Measurements from ENCODE around the gene IMMP1L.

DNA sequence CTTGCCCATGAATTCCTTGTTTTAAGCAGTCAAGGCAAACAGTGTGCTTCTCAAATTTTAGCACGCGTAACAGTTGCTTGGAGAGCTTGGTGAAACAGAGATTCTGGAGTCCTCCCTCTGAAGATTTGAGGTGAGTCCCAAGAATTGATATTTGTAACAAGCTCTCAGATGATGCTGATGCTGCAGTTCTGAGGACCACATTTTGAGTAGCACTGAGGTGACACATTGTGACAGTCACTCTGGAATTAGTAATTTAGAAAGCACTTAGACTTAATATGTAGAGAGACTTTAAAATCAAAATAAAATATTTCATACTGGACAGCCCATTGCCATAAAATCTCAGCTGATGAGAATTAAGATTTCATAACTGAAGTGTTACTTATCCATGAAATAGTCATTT lies 101.2 kb downstream of the IMMP1L start:
- TF ChIP-seq, protein P1, sequence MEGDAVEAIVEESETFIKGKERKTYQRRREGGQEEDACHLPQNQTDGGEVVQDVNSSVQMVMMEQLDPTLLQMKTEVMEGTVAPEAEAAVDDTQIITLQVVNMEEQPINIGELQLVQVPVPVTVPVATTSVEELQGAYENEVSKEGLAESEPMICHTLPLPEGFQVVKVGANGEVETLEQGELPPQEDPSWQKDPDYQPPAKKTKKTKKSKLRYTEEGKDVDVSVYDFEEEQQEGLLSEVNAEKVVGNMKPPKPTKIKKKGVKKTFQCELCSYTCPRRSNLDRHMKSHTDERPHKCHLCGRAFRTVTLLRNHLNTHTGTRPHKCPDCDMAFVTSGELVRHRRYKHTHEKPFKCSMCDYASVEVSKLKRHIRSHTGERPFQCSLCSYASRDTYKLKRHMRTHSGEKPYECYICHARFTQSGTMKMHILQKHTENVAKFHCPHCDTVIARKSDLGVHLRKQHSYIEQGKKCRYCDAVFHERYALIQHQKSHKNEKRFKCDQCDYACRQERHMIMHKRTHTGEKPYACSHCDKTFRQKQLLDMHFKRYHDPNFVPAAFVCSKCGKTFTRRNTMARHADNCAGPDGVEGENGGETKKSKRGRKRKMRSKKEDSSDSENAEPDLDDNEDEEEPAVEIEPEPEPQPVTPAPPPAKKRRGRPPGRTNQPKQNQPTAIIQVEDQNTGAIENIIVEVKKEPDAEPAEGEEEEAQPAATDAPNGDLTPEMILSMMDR (conservative IDR thresholded peaks at IDR 0.05; ENCODE audit: low read depth, low read length): no peak
- TF ChIP-seq EZH2 (IDR thresholded peaks at IDR 0.05; ENCODE audit: low read length, unreplicated experiment): no peak
